Caki2 (cell line): ENCODE results near the gene PARD3. TPM values are rescaled to one million over a fixed set of nuclear protein-coding genes. Genes with fewer than 3 reads are reported as not detected.

ENCODE experiments used
- DNase-seq: peaks from one replicate; pipeline ENCODE4 v3.0.0-alpha.2; 2015; ENCODE audit warnings: low read depth
- in situ Hi-C: cut with HindIII; loops from 2 replicates; pipeline ENCODE4 v1.10.0; 2016; ENCODE audit warnings: low sequenced_read_pairs, low pct_unique_long_range_greater_than_20kb, mixed read lengths
- total RNA-seq: library from RNA; depleted of rRNA; stranded (reverse); fragments of >200 nt; shearing (Covaris generic); gene quantifications from 2 replicates; pipeline ENCODE4 v1.2.3, GENCODE V29; 2014; ENCODE audit warnings: low replicate concordance

The PARD3 gene
- total RNA-seq, 1 experiment from 2014 or later = 237 TPM

DNA sequence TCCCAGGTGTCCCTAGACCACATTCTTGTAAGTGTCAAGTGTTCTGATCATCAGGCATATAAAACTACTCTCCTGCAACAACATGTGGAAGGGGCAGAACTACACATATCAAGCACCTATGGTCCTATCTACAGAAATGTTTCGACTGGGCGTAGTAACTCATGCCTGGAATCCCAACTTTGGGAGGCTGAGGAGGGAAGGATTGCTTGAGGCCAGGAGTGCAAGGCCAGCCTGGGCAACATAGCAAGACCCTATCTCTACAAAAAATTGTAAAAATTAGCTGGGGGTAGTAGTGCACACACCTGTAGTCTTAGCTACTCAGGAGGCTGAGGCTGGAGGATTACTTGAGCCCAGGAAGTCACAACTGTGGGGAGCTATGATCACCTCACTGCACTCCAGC, 244.2 kb downstream of the PARD3 start:
- no peak for DNase-seq
- in situ Hi-C loops = no loop called here

DNA sequence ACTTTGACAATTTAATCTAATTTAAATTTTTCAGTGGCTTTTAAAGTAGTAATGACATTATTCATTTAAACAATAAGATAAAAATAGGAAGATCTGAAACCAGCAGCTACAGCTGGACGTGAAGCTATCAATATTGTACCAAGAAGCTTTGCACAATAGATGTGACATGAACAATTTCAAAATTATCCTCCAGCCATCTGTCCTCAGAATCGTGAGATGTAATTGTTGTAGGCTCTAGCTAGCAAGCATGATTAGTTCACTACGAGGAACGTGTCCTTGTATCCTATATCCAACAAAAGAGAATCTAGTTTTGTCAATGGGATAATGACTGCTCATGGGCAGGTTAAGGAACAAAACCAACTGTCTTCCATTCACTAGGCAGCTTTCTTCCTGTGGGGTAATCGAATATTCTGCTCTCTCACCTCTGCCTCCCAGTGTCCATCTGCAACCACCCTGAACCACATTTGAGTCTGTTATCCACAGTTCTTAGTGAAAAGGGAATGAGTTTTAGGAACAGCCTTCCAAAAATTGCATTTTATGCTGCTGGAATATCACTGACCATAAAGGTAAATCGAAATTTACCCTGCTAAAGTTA, 247.3 kb downstream of the PARD3 start:
- in situ Hi-C loops = no loop called here
- DNase-seq = no peak

DNA sequence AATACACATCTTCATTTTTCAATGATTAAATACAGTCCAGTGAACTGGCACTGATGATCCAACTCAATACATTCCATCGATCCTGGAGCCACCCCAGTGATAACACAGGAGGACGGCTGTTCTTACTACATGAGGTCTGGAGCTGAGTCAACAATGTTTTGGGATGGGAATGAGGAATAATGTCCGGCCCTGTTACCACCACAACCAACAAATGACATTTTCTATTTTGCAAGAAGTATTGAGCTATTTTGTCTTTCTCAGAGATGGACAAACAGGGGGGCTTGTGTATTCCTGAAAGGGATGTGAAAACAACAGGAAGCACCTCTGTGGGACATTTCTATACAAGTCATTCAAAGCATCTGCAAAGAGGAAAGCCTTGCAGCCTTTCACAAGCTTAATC, 249.2 kb downstream of the PARD3 start:
- DNase-seq = no peak
- in situ Hi-C loops = no loop called here

DNA sequence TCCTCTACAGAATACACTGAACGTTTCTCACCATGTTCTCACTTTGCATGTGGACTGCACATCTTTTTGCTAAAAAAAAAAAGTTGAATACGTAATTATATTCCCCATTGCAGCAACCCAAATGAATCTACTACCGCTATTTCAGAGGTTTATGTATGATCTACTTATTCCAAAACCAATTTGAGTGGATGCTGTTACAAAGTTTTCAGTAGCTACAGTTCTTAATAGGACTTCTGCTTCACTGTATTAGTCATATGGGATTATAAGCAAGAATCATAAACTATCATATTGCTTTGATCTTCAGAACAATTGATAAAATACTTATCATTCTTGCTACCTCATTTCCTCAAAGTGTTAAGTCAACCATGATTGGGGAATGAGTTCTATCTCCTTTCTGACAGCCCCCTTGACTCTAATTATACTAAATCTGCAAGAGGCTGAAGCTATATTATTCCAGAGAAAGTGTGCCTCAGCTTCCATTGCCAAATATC, 257.0 kb downstream of the PARD3 start:
- DNase-seq = no peak
- in situ Hi-C loops = no loop called here

DNA sequence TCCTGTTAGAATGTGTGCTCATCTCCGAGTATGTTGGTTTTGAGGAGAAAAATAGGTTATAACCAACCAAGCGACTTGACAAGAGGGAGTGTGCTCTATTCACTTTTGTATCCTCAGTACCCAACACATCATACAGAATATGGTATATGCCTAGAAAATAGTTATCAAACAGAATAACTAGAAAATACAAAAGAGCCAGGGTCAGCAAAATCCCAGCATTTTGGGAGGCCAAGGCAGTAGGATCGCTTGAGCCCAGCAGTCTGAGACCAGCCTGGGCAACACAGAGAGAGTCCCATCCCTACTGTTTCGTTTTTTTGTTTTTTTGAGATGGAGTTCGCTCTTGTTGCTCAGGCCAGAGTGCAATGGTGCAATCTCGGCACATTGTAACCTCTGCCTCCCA, 257.9 kb downstream of the PARD3 start:
- in situ Hi-C loops = no loop called here

GRCh38 chr10:34555653-34556052, 259.4 kb downstream of the PARD3 start:
- DNase-seq = no peak
- in situ Hi-C loops = no loop called here

More for the DNA sequence above, 257.9 kb downstream of the PARD3 start:
- no peak for DNase-seq

DNA sequence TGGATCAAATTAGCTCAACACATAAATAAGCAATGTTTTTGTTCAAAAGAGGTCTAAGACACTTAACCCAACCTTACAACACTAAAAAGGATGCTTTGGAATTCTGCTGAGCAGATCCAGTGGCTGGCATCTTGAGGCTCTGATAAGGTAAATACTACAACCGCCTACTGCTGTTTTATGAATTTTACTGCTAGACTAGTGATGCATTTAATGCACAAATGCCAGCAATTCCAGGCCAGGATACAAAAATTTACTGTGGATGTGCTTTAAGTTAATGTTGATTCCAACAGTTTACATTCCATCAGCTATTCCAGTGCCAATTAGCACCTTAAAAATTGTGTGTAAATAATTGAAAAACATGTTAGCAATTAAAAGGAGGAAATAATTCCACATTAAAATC, 261.3 kb downstream of the PARD3 start:
- no peak for DNase-seq
- in situ Hi-C loops = no loop called here

DNA sequence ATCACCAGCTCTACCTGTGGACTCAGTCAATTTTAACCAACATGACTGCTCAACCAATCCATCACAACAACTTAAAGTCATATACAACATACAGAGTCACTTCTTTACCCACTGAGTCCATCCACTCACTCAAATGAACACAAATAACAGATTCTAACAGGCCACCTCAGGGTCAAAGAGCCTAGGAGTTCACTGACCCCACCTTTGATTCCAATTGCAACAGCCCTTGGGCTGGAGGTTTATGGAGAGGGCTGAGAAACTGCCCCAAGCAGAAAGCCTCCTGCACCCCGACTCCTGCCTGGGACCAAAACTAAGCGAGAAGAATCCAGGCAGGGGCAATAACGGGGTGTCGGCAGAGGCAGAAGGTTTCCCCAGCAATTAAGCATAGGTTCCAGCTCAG, 263.8 kb downstream of the PARD3 start:
- no peak for DNase-seq
- in situ Hi-C loops = no loop called here

GRCh38 chr10:34549953-34550352, 265.1 kb downstream of the PARD3 start:
- in situ Hi-C loops = no loop called here
- DNase-seq = no peak

- DNase-seq = no peak
- in situ Hi-C loops = no loop called here
These were observed 266.1 kb downstream of the PARD3 start for GRCh38 chr10:34549001-34549400.

- DNase-seq = no peak
- in situ Hi-C loops = no loop called here
These were observed 266.6 kb downstream of the PARD3 start for GRCh38 chr10:34548466-34548865.

DNA sequence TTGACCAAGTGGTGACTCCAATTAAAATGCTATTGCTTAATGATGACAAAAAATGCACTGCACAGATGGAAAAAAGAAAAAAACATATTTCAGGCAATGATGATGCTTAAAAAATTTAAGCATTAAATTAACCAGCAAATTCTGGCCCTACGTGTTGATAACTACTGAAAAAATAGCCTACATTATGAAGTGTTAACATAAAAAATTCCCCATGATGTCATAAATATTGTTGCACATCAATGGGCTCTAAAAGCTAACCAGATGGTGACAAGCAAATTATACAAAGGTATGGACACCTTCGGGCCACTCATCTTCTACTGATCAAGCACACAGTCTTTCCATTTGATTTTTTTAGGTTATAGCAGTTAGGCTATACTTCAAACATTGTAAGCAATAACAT, 267.4 kb downstream of the PARD3 start:
- DNase-seq = no peak
- in situ Hi-C loops = no loop called here

DNA sequence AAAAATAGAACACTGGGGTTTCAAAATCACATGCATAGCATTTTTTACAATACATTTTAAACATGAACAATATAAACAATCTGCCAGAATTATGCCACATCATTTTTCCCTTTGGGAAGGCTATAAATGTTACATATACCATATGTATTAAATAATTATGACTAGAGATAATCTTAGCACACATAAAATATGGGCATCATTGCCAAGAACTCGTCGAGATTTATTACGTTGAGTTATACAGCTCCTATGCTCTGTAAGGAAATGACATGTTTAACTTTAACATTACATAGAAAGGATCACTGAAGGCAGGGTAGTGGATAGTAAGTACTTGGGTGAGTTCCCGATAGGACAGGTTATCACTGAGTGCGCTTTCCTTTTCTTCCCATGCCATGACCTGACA, 267.8 kb downstream of the PARD3 start:
- DNase-seq = no peak
- in situ Hi-C loops = no loop called here

- in situ Hi-C loops = no loop called here
These were observed 270.7 kb downstream of the PARD3 start for GRCh38 chr10:34544400-34544799.

GRCh38 chr10:34543716-34544115, 271.4 kb downstream of the PARD3 start:
- in situ Hi-C loops = no loop called here
- DNase-seq = no peak

More at GRCh38 chr10:34544400-34544799, 270.7 kb downstream of the PARD3 start:
- no peak for DNase-seq

GRCh38 chr10:34540492-34540891, 274.6 kb downstream of the PARD3 start:
- in situ Hi-C loops = no loop called here
- no peak for DNase-seq

GRCh38 chr10:34539533-34540315, 275.4 kb downstream of the PARD3 start:
- in situ Hi-C loops = no loop called here
- no peak for DNase-seq

DNA sequence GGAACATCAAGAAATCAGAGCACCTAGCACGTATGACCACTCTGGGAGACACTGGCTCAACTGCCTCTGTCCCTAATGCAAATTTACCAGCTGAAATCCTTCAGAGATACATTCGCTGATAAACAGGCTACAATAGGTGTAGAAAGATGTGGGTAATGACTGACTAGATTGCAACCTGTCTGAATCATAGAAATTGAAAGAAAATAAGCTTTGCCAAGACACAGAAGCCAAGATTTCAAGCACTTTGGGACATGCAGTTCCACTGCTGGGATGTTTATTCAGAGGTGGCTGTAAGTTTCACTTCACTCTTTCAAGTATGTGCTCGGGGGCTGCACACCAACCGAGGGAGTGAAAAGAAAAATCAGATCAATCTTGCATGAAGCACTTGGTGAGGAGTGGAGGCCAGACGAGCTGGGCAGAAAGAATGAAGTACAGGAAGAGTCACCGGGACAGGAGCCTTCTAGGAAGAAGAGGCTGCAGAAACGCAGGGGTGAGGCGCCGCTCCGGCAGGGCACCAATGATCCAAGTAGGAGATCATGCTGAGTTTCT, 276.7 kb downstream of the PARD3 start:
- no peak for DNase-seq
- in situ Hi-C loops = no loop called here

- no peak for DNase-seq
- in situ Hi-C loops = no loop called here
These were observed 277.4 kb downstream of the PARD3 start for GRCh38 chr10:34537629-34538231.
